ENCODE measurements around the gene RRP1B.

DNA sequence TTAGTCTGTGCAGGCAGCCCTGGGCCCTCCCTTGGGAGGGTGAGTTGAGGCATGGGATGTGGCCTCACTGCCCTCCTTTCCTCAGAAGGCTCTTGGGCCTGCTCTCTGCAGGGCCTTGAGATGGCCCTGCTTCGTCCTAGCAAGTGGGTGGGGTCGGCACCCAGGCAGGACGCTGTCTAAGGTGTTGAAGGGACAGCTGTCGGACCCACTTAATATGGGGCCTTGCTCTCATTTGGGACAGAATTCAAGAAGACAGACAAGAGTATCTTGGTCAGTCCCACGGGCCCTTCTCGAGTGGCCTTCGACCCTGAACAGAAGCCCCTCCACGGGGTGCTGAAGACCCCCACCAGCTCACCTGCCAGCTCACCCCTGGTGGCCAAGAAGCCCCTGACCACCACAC lies 33.6 kb downstream of the RRP1B start:
- TF ChIP-seq CTCF (IDR thresholded peaks at IDR 0.05) (no peak), POLR2A (IDR thresholded peaks at IDR 0.05) (no peak)
